Muscle of arm (tissue), 12 donors: ENCODE data around the gene DNAH17. TPM values are rescaled to one million over a fixed set of nuclear protein-coding genes. Genes with fewer than 3 reads are reported as not detected.

Source experiments
- DNase-seq: peaks from one replicate; pipeline ENCODE4 v3.0.0-alpha.2; 2013
- polyA plus RNA-seq, 12 donors: library from polyadenylated mRNA; unstranded; fragments of 120-200 nt; gene quantifications; one replicate each; pipeline ENCODE4 v1.2.1, GENCODE V29; 2013; ENCODE audit not compliant: insufficient read length in 12 of 12

Gene DNAH17
- polyA plus RNA-seq, 12 donors: 1.2 to 4.5 (median 2.4) TPM; not detected in 2

DNA sequence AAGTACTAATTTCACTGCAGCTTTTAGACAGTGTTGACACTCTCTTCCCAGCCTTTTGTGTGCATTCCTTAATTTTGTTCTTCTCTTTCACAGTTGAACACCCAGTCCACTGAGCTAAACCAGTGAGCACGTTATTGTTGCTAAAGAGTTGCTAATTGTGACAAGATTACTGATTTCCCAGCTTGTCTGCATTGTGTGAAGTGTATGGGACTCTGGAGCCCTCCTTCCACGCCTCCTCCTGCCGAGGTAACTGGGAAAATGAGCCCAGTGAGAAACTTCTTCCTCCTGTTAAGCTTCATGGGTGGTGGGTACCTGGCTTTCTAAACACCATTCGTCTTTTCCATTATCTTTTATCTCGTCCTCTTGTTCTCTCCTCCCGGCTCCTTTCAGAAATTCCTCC, 29.8 kb upstream of the DNAH17 start:
- DNase-seq: no peak

DNA sequence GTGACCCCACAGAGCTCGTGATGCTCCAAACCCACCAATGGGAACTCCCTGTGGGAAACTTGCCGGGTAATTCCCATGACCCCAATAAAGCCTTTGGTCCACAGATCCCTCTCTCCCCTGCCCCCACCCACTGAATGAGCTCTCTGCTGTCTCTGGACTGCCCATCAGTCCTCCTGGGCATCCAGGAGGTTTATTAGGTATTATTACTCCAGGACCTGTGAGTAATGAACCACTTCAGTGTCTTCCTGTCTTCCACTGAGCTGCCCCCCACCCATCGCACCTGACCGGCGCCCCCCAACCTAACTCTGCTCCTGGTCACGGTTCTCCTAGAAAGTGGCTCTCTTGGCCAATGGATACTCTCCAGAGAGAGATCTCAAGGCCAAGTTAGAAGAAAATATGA, 28.7 kb upstream of the DNAH17 start:
- DNase-seq: no peak

DNA sequence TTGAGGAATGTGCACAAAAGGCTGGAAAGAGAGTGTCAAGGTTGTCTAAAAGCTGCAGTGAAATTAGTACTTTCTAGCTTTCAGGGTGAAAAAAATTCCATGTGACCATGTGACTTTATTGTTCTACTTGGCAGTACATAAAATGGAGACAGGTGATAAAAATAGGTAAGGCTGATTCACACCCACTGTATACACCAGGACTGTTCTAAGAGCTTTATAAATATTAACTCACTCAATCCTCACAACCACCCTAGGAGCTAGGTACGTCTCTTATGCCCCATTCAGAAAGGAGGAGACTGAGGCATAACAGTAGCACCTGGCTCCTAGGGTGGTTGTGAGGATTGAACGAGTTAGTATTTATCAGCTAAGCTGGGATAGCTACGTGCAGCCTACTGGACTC, 28.2 kb upstream of the DNAH17 start:
- no peak for DNase-seq

- DNase-seq: no peak
Measured at GRCh38 chr17:78602246-78602645, 25.1 kb upstream of the DNAH17 start.

DNA sequence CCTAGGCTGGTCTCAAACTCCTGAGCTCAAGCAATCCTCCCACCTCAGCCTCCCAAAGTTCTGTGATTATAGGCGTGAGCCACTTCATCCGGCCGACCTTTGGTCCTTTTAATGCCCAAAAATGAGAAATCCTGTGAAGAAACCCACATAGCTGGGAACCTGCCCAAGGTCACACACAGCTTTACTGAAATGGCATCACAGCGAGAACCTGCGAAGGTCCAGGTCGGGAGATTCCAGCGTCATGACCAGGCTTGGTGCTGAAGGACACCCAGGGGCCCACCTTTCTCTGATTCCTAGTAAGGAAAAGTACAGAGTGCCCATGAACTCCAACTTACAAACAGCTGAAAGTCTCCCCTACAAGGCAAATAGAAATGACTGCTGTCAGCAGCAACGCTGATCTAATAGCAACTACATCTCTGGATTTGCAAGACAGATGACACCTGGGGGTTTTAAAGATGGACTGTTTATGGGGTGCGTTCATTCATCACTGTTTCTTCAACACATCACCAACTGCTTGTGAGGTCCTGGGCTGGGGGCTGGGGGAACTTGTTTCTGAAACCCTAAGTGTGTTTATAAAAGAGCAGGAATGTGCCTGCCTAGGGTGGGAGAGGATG, 24.5 kb upstream of the DNAH17 start:
- DNase-seq: no peak

GRCh38 chr17:78600181-78600721, 23.1 kb upstream of the DNAH17 start:
- DNase-seq: no peak

GRCh38 chr17:78599419-78599818, 22.2 kb upstream of the DNAH17 start:
- no peak for DNase-seq

GRCh38 chr17:78598013-78598471, 20.8 kb upstream of the DNAH17 start:
- DNase-seq: peak; percentile 46

GRCh38 chr17:78596871-78597764, 19.9 kb upstream of the DNAH17 start:
- no peak for DNase-seq

GRCh38 chr17:78595135-78595810, 18.1 kb upstream of the DNAH17 start:
- no peak for DNase-seq

GRCh38 chr17:78592991-78593329, 15.8 kb upstream of the DNAH17 start:
- DNase-seq: no peak

DNA sequence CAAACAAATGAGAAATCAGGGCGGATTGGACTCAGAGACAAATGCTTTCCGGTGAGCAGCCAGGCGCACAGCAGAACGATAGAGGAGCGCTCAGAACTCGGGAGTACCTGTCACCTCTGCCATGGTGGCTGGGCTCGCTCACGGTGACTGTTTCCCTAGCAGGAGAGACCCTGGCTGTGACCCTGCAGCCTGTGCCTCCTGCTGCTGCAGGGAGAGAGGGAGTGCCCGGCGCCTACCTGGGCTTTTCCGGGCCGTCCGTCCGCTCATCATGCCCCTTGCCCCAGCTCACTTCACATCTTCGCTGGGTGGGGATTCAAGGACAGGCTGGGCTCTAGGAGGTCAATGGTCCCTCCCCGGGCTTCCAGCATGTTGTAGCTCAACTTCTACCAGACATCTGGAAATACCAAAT, 14.1 kb upstream of the DNAH17 start:
- no peak for DNase-seq

DNA sequence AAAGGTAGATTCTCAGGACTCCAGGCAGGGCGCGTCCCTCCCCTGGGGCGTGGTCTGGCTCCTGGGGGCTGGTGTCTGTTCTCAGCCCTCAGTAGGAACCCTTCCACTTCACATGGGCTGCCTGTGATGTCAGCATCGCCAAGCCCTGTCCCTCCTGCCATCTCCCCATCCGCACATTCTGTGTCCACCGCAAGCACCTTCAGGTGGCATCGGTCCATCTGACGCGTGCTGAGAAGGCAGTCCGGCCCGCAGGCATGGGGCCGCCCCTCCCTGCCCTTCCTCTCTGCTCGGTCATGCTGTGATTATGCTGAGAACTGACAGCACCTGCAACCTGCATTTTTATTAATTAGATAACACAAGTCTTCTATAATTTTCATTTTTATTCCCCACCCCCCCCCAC, 12.7 kb upstream of the DNAH17 start:
- DNase-seq: no peak

- DNase-seq: no peak
Measured at GRCh38 chr17:78589031-78589675, 12.0 kb upstream of the DNAH17 start.

DNA sequence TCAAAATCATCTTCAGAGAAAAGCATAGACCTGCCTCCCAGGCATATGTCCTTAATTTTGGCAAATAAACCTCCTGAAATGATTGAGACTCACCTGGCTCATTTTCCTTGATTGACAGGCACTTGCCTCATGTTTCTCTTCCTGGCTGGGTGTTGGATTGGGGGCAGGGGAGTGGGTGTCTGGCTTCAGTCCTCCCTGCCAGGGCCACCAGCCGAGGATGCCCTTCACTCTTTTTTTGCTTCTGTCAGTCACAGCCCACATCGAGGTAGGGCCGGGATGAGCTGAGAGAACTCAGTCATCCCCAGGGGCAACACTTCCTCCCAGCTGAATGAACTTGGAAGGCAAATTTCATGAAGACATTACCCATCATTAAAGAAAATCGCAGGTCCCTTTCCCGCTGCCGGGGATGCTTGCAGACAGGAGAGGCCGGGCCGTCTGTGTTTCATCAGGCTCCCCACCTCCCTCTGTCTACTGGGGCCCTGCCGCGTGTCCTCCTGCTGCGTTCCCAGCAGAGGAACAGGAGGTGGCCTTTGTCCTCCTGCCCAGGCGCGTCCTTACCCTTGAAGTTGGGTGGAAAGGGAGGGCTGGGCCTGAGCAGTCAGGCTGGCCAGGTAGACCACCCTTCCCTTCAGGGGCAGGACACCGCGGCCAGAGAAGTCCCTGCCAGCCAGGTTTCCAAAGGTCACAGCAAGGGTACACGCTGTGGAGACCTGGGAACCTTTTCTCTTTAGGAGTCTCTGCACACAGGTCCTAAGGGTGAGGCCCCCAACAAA, 11.2 kb upstream of the DNAH17 start:
- no peak for DNase-seq

- no peak for DNase-seq
Measured at GRCh38 chr17:78585006-78585630, 7.9 kb upstream of the DNAH17 start.

DNA sequence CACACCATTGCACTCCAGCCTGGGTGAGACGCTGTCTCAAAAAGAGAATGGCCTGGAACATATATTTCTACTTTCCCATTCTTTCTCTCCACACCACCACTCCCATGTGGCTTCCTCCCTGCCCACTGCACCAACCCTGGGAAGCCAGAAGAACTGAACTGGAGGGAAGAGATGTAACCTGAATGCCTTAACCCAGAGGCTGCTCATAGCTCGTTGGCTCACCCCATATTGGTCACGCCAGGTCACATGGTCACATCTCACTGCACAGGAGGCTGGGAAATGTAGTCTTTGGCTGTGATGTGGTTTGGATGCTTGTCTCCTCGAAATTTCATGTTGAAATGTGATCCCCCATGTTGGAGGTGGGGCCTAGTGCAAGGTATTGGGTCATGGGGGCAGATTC, 5.9 kb upstream of the DNAH17 start:
- DNase-seq: no peak

DNA sequence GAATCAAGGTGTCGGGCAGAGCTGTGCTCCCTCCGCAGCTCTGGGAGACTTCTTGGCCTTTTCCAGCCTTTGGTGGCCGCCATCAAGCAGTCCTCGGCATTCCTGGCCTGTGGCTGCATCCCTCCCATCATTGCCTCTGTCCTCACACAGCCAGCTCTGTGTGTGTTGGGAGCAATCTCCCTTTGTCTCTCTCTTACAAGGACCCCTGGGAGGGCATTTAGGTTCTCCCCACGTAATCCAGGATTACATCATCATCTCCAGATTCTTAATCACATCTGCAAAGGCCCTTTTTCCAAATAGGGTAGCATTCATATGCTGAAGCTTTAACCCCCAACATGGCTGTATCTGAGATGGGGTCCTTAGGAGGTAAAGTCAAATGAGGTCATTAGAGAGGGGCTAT, 4.1 kb upstream of the DNAH17 start:
- no peak for DNase-seq

DNA sequence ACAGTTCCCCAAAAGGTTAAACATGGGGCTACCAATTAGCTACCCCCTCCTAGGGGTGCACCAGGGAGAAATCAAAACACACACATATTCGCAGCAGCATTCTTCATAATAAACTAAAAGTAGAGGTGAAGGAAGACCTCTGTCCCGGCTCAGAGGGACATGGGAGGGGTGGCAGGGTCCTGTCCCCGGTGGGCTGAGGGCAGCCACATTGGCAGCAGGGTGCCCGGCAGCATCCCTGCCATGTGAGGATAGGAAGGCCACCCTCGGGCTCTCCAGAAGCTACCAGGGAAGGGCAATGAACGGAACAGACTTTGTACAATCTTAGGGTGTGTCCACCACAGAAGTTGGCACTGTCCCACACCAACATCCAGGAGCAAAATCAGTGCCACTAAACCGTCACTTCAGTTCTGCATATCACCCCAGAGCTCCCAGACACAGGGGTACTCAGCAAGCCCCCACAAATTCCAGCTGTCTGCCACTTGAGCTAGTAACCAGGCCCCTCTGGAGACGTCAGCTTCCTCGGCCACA, 3.1 kb upstream of the DNAH17 start:
- DNase-seq: no peak

GRCh38 chr17:78576389-78577112, 645 bp downstream of the DNAH17 start:
- no peak for DNase-seq
